NCI-H2227 treated with DMSO at 0.1 percent for 48 hours (cell line): ENCODE results near the gene FANK1.

Experiments
- DNase-seq: peaks from one replicate; lab custom pipeline; 2025; lab: John Stamatoyannopoulos, UW

FANK1 gene

DNA sequence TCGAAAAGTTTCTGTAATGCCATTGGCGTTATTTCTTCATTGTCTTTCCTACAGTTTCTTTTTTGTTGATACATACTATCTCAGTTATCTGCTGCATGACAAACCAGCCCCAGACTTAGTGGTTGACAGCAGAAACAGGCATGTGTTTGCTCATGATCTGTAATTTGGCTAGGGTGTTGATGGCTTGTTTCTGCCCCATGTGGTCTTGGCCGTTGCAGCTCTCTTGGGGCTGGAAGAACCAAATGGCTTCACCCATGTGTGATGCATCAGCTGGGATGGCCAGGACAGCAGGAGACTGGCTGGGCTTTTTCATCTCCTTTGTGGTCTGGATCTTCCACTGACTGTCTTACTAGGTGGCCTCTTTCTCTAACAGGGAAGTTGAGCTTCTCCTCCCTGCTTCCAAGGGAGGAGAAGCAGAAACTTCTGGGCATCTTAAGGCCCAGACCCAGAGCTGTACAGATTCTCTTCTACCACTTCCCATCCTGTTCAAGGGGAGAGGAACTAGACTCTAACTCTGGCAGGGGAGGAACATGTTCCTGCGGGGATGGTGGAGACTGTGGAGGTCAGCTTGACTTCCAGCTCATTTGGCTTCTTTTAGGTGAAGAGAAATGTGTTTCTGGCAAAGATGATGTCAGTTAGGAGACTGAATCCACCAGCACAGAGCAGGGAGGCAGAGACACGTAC lies 89.3 kb downstream of the FANK1 start:
- no peak for DNase-seq

DNA sequence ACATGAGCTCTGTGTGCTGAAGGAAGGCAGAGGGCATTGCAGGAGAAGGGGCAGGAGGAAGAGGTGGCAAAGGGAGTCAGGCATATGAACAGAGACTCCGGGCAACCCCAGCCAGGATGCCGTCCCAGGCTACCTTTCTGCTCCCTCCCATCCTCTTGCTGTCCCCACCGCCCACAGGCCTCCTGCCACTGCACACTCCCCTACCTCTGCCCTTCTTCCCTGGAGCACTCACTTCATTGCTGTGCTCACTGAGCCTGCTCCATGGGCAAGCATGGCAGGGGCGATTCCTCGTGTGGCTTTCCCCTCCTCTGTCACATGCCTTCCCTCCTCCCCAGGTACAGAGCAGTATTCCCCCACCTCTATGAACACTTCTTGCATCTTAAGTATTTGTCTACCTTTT lies 93.4 kb downstream of the FANK1 start:
- DNase-seq: no peak

- no peak for DNase-seq
These were observed 94.6 kb downstream of the FANK1 start for GRCh38 chr10:125990974-125991373.

- no peak for DNase-seq
These were observed 95.0 kb downstream of the FANK1 start for GRCh38 chr10:125991392-125991791.

DNA sequence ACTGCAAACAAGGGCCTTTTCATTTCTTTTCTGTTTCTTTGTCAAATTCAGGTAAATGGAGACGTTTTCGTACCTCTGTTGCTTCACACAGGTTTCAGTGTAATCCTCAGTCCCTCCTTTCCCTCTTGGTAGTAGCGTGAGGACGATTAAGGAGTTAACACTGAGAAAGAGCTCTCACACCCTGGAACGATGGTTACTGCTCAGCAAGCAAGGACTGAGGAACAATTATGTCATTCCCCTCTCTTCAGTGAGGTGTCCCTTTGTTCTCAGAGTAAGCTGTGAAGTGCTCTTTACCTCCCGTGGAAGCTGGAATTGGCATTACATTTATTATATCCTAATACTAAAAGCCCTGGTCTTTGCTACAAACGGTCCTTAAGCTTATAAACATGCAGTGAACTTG lies 95.9 kb downstream of the FANK1 start:
- no peak for DNase-seq

- DNase-seq: no peak
These were observed 98.2 kb downstream of the FANK1 start for GRCh38 chr10:125994601-125995000.

DNA sequence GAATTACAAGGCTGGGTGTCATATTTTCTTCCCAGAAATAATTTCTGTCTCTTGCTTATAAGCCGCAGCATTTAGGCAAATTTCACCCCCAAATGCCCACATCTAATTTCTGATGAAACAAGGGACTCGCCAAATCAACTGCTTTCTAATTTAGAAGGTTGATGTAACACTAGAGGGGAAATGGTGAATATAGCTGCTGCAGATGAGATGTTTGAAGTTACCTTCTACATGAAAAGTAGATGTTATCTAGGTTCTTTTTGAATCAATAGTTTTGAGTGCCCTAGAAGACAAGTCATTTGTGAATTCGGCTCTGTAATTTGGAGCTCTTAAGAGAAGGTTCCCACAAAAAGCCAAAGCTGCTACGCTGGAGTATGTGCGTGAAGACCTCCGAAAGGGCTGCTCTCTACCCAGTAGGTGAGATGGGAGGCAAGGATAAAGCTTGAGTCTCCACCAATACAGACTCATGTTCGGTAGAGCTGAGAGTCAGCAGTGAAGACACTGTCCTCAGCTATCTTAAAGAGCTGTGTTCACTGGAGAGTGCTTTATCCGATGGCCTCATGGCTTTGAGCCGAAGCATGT lies 99.5 kb downstream of the FANK1 start:
- no peak for DNase-seq

DNA sequence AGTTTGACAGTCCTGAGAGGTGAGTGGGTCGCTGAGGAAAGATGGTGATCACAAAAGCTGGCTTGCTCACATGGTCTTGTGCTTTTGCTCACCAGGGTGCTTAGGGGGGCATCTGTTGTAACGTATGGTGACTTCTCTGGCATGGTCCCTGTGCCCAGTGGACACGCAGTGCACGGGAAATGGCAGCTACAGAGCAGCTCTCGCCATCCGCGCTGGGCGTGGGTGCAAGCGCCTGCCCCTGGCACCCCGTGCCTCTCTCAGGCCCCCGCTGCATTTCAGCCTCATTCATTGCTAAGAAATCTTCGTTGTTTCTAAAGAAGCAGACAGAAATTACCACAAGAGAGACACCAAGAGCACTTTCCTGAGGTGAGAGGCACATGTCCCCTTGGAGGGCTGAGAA lies 101.2 kb downstream of the FANK1 start:
- no peak for DNase-seq

- no peak for DNase-seq
These were observed 103.3 kb downstream of the FANK1 start for GRCh38 chr10:125999694-126000093.

GRCh38 chr10:126001576-126001975 lies 105.2 kb downstream of the FANK1 start:
- no peak for DNase-seq

GRCh38 chr10:126004752-126005151 lies 108.4 kb downstream of the FANK1 start:
- no peak for DNase-seq

GRCh38 chr10:126006264-126006663 lies 109.9 kb downstream of the FANK1 start:
- no peak for DNase-seq

DNA sequence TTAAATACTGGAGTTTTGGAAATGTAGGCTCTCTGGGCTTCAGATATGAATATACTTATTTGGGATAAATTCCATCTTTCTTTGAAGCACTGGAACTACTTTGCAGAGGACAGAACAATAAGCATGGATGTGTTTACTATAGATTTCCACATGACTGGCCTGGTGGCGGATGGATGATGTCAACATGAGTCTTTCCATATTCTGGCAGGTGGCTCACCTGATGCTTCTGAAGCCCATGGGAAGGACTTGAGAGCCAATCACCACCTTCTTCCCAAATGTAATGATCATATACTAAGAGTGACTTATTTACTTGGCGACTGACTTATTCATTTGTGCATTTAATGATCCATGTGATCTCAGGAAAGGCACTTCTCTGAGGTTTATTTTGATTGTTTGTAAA lies 110.5 kb downstream of the FANK1 start:
- no peak for DNase-seq

DNA sequence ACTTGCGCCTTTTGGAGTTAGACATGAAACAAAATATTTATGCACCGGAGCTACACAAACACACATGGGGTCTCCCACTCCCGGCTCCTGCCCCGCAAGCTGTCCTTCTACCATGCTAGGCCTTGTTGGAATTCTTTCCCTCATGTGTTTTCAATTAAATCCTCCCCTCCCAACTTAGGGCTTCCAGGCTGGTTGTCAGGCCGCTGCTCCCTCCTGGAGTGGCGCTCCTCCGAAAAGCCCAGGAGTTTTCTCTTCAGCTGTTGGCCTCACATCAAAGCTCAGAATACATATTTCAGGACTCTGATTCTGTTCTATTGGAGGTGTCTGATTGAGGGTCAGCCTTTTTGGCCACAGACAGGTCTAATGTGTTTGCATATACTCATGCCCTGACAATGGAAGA lies 113.3 kb downstream of the FANK1 start:
- no peak for DNase-seq

- DNase-seq: no peak
These were observed 115.6 kb downstream of the FANK1 start for GRCh38 chr10:126011995-126012394.

DNA sequence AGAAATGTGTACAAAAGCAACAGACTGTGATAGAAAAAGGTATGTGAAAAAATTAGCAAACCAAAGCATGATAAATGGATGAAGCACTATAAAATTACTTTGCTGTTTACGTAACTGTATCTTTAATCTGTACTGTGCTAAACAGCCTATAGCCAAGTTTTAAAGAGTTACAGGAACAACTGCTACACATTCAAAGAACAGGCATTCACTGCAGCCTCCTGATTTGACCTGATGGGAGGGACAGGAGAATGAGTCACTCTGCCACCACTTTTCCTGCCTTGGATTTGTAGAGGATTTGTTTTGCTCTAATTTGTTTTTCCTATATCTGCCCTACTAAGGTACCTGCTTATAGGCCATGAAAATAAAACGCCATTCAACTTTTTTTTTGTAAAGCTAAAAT lies 116.1 kb downstream of the FANK1 start:
- DNase-seq: no peak

DNA sequence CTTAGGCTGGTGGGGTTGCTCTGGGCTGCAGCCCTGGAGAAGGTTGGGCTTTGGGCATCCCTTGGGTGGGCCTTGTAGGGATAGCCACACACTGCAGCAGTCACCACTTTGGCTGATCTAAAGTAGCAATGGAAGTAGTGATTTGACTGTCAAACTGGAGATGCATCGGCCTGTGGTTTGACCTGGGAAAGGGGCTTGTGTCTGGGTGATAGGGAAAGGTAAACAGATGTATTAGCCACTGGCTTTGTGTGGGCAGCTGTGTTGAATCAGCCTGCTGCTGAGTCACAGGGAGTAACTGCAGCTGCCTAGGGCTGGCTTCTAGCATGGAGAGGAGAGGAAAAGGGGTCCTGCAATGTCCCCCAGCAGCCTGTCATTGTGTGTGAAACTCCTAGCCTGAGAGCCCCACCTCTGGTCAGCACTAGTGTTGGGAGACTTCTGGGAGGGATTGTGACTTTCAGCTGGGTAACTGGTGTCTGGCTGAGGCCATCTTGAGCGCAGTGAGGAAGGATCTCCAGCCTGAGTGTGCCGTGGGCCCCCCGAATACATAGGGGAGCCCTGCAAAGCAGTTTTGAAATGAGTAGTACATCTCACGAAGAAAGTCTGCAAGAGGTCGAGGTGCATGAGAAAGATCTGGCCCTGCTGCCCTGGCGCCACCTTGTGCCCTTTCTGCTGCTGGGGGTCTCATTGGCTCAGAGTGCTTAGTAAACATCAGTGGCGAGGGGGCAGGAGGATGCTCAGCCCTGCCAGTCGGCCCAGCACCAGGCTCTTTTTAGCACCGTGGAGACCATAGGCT lies 117.3 kb downstream of the FANK1 start:
- DNase-seq: no peak

DNA sequence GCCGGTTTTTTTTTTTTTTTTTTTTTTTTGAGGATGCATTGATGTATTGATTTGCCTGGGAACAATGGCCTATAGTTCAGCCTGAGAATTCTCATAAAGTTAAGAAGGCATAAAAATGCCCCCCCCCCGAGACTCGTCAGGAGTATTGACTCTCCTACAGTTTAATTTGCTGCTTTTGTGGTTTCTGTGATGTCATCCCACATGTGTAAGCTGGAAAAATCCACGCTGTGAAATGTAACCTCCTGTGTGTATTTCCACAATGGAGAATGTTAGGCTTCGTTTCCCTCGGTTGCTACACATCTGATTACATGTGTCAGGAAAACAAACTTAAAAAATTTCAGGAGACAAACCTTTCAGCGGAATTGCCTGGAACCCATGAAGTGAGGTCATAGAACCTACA lies 117.9 kb downstream of the FANK1 start:
- no peak for DNase-seq

GRCh38 chr10:126015413-126015812 lies 119.0 kb downstream of the FANK1 start:
- no peak for DNase-seq

- no peak for DNase-seq
These were observed 119.9 kb downstream of the FANK1 start for GRCh38 chr10:126016156-126016805.

- no peak for DNase-seq
These were observed 120.5 kb downstream of the FANK1 start for GRCh38 chr10:126016882-126017281.

GRCh38 chr10:126017961-126018560 lies 121.7 kb downstream of the FANK1 start:
- DNase-seq: no peak
